Osteocyte (in vitro differentiated cells): ENCODE results near the gene CTIF. TPM values are rescaled to one million over a fixed set of nuclear protein-coding genes. Genes with fewer than 3 reads are reported as not detected.

Experiments used
- DNase-seq: peaks from one replicate; pipeline ENCODE4 v3.0.0; 2021; ENCODE audit warnings: mixed read lengths; ENCODE audit not compliant: unreplicated experiment; ENCODE audit errors: extremely low spot score
- H3K27ac Mint-ChIP-seq: one replicate; pipeline ENCODE4 v1.8.0; 2021; ENCODE audit warnings: mild to moderate bottlenecking, mixed read lengths; ENCODE audit not compliant: unreplicated experiment
- H3K27me3 Mint-ChIP-seq: one replicate; pipeline ENCODE4 v1.8.0; 2021; ENCODE audit warnings: mixed read lengths; ENCODE audit not compliant: unreplicated experiment
- H3K36me3 Mint-ChIP-seq: one replicate; pipeline ENCODE4 v1.8.0; 2021; ENCODE audit warnings: mixed read lengths; ENCODE audit not compliant: unreplicated experiment
- H3K4me1 Mint-ChIP-seq: one replicate; pipeline ENCODE4 v1.8.0; 2021; ENCODE audit warnings: mixed read lengths; ENCODE audit not compliant: unreplicated experiment
- H3K4me3 Mint-ChIP-seq: one replicate; pipeline ENCODE4 v1.8.0; 2021; ENCODE audit warnings: mild to moderate bottlenecking, moderate library complexity, mixed read lengths; ENCODE audit not compliant: unreplicated experiment
- H3K9me3 Mint-ChIP-seq: one replicate; pipeline ENCODE4 v1.8.0; 2021; ENCODE audit warnings: mixed read lengths; ENCODE audit not compliant: unreplicated experiment
- CTCF ChIP-seq: fragments of 200-600 bp; sonication (generic); IDR thresholded peaks from 2 replicates; pipeline ENCODE4 v1.5.0; 2021; ENCODE audit warnings: antibody characterized with exemption, mild to moderate bottlenecking, moderate library complexity
- total RNA-seq: library from RNA; stranded (reverse); gene quantifications from 2 replicates; pipeline ENCODE4 v1.2.1, GENCODE V29; 2021

Gene CTIF
- total RNA-seq, 1 donor from 2014 or later = 172 TPM

GRCh38 chr18:48615566-48616401 lies 77.0 kb downstream of the CTIF start:
- H3K4me3 Mint-ChIP-seq = no peak overlapping the region
- H3K9me3 Mint-ChIP-seq = no peaks in the 10 kb centered on the region
- H3K27me3 Mint-ChIP-seq = no peaks in the 10 kb centered on the region
- H3K4me1 Mint-ChIP-seq = peaks cover 85% of the 10 kb centered on the region
- no peak for DNase-seq
- H3K36me3 Mint-ChIP-seq = peaks cover 12% of the 10 kb centered on the region
- TF ChIP-seq CTCF = no peak
- H3K27ac Mint-ChIP-seq = peak overlapping the region; percentile 35

- no peak for TF ChIP-seq CTCF
- Mint-ChIP-seq H3K27me3 (no peaks in the 10 kb centered on the region), H3K9me3 (no peaks in the 10 kb centered on the region), H3K36me3 (peaks cover 14% of the 10 kb centered on the region), H3K27ac (peak overlapping the region; percentile 35), H3K4me1 (peaks cover 86% of the 10 kb centered on the region), H3K4me3 (no peak overlapping the region)
- no peak for DNase-seq
These were observed 77.8 kb downstream of the CTIF start for GRCh38 chr18:48616484-48617255.

GRCh38 chr18:48617844-48618497 lies 79.1 kb downstream of the CTIF start:
- Mint-ChIP-seq H3K36me3 (peaks cover 14% of the 10 kb centered on the region), H3K27ac (peak overlapping the region; percentile 70), H3K9me3 (no peaks in the 10 kb centered on the region), H3K4me3 (no peak overlapping the region), H3K27me3 (no peaks in the 10 kb centered on the region), H3K4me1 (peaks cover 88% of the 10 kb centered on the region)
- no peak for DNase-seq
- TF ChIP-seq CTCF = no peak

GRCh38 chr18:48619016-48619415 lies 80.2 kb downstream of the CTIF start:
- no peak for DNase-seq
- no peak for TF ChIP-seq CTCF
- Mint-ChIP-seq H3K9me3 (no peaks in the 10 kb centered on the region), H3K4me3 (no peak overlapping the region), H3K4me1 (peaks cover 88% of the 10 kb centered on the region), H3K27me3 (no peaks in the 10 kb centered on the region), H3K27ac (peak overlapping the region; percentile 70), H3K36me3 (peaks cover 14% of the 10 kb centered on the region)
